ENCODE measurements around the gene SPATA25.
A peak's percentile ranks its signal among the peaks of the same experiment; 100 is the strongest.

SPATA25 gene

GRCh38 chr20:45859916-45860315 lies 27.5 kb downstream of the SPATA25 start:
- no peak for TF ChIP-seq CTCF (conservative IDR thresholded peaks at IDR 0.05; ENCODE audit: low read length)
- DNase-seq (ENCODE audit: low read depth) = no peak
- H3K4me3 ChIP-seq (ENCODE audit: low read length) = no peak overlapping the region

- DNase-seq (ENCODE audit: low read depth) = no peak
- TF ChIP-seq CTCF (conservative IDR thresholded peaks at IDR 0.05; ENCODE audit: low read length) = no peak
- H3K4me3 ChIP-seq (ENCODE audit: low read length) = peak overlapping the region; percentile 92
Measured at GRCh38 chr20:45857882-45858216, 29.6 kb downstream of the SPATA25 start.

- no peak for TF ChIP-seq CTCF (conservative IDR thresholded peaks at IDR 0.05; ENCODE audit: low read length)
- peak; percentile 100 for DNase-seq (ENCODE audit: low read depth)
- peak within 1 kb of the TSS; percentile 92 for H3K4me3 ChIP-seq (ENCODE audit: low read length)
Measured at GRCh38 chr20:45857114-45857881, 30.1 kb downstream of the SPATA25 start, which contains the start of the genes ACOT8 and ZSWIM3. Gene ACOT8 (minus strand): TSS chr20:45857392. CDS start chr20:45857315, 77 bp downstream. Gene ZSWIM3 (plus strand): TSS chr20:45857614. CDS start chr20:45857826, 212 bp downstream.

- H3K4me3 ChIP-seq (ENCODE audit: low read length) = no peak overlapping the region
- no peak for TF ChIP-seq CTCF (conservative IDR thresholded peaks at IDR 0.05; ENCODE audit: low read length)
- no peak for DNase-seq (ENCODE audit: low read depth)
Measured at GRCh38 chr20:45853484-45853883, 33.9 kb downstream of the SPATA25 start.

GRCh38 chr20:45852326-45852725 lies 35.1 kb downstream of the SPATA25 start:
- H3K4me3 ChIP-seq (ENCODE audit: low read length) = no peak overlapping the region
- no peak for DNase-seq (ENCODE audit: low read depth)
- no peak for TF ChIP-seq CTCF (conservative IDR thresholded peaks at IDR 0.05; ENCODE audit: low read length)

GRCh38 chr20:45851501-45851900 lies 35.9 kb downstream of the SPATA25 start:
- no peak for TF ChIP-seq CTCF (conservative IDR thresholded peaks at IDR 0.05; ENCODE audit: low read length)
- H3K4me3 ChIP-seq (ENCODE audit: low read length) = no peak overlapping the region
- no peak for DNase-seq (ENCODE audit: low read depth)

GRCh38 chr20:45850926-45851325 lies 36.5 kb downstream of the SPATA25 start:
- no peak for DNase-seq (ENCODE audit: low read depth)
- no peak for TF ChIP-seq CTCF (conservative IDR thresholded peaks at IDR 0.05; ENCODE audit: low read length)
- no peak overlapping the region for H3K4me3 ChIP-seq (ENCODE audit: low read length)

Data from AG10803 (cell line).